Left kidney (tissue), 8 donors: ENCODE data around the gene AQP11. TPM values are rescaled to one million over a fixed set of nuclear protein-coding genes. Genes with fewer than 3 reads are reported as not detected.
A peak's percentile ranks its signal among the peaks of the same experiment; 100 is the strongest.
"Not testable (repeated sequence)": the region's sequence is repeated elsewhere in the genome, so short reads cannot be mapped to it uniquely, and the experiment has no call there.

Source experiments
- DNase-seq: peaks from one replicate; pipeline ENCODE4 v3.0.0-alpha.2; 2013
- long read RNA-seq, 8 donors: transcript quantifications; one replicate each; lab custom pipeline, GENCODE V29; 2026
- polyA plus RNA-seq: library from polyadenylated mRNA; unstranded; fragments of 120-200 nt; gene quantifications from one replicate; pipeline ENCODE4 v1.2.1, GENCODE V29; 2013; ENCODE audit not compliant: insufficient read length

AQP11 gene, protein sequence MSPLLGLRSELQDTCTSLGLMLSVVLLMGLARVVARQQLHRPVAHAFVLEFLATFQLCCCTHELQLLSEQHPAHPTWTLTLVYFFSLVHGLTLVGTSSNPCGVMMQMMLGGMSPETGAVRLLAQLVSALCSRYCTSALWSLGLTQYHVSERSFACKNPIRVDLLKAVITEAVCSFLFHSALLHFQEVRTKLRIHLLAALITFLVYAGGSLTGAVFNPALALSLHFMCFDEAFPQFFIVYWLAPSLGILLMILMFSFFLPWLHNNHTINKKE
- 6.3 TPM for polyA plus RNA-seq
- long read RNA-seq, donor 1, transcript AQP11-201 (3 exons, 2,152 nt) = major isoform, 10 of 228 reads
- long read RNA-seq, donor 1, partial matches to known transcripts = 218 of 228 reads
- long read RNA-seq, donor 1, other reads (novel, unspliced or antisense) = 0 of 228 reads
- long read RNA-seq, donor 2, transcript AQP11-201 (3 exons, 2,152 nt) = major isoform, 6 of 6 reads
- long read RNA-seq, donor 2, partial matches to known transcripts = 0 of 6 reads
- long read RNA-seq, donor 2, other reads (novel, unspliced or antisense) = 0 of 6 reads
- long read RNA-seq, donor 3, partial matches to known transcripts = 193 of 254 reads
- long read RNA-seq, donor 3, other reads (novel, unspliced or antisense) = 58 of 254 reads
- long read RNA-seq, donor 4 = 0 reads
- long read RNA-seq, donor 5, transcript AQP11-201 (3 exons, 2,152 nt) = major isoform, 6 of 322 reads
- long read RNA-seq, donor 5, partial matches to known transcripts = 38 of 322 reads
- long read RNA-seq, donor 5, other reads (novel, unspliced or antisense) = 278 of 322 reads
- long read RNA-seq, donor 6, partial matches to known transcripts = 215 of 372 reads
- long read RNA-seq, donor 6, other reads (novel, unspliced or antisense) = 154 of 372 reads
- long read RNA-seq, donor 7, transcript AQP11-201 (3 exons, 2,152 nt) = major isoform, 6 of 236 reads
- long read RNA-seq, donor 7, partial matches to known transcripts = 133 of 236 reads
- long read RNA-seq, donor 7, other reads (novel, unspliced or antisense) = 97 of 236 reads
- long read RNA-seq, donor 8, partial matches to known transcripts = 18 of 91 reads
- long read RNA-seq, donor 8, other reads (novel, unspliced or antisense) = 71 of 91 reads

DNA sequence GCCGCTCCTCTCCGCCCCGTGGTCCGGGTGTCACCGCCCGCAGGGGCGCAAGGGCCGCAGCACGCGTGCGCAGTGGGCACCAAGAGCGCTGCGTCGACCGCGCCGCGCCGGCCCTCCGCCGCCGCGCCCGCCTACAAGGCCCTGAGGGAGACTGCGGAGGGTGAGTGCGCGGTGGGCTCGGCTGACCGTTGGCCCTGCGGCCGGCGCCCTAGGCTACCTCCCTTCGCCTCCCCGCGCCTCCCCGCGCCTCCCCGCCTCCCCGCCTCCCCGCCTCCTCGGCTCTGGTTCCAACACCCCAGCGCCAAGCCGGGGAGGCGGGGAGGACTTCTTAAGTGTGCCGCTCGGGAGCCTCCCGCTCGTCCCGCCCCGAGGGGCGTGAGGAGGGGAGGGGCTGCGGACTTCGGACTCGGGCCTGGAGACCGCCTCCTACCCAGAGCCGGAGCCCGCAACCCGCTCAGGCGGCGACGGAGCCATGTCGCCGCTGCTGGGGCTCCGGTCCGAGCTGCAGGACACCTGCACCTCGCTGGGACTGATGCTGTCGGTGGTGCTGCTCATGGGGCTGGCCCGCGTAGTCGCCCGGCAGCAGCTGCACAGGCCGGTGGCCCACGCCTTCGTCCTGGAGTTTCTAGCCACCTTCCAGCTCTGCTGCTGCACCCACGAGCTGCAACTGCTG is at the start of gene AQP11:
TSS of gene AQP11 (plus strand) at position 433 of the 673 bp plus-strand sequence. CDS start at position 473, 40 bp downstream.
- peak; percentile 92 for DNase-seq

DNA sequence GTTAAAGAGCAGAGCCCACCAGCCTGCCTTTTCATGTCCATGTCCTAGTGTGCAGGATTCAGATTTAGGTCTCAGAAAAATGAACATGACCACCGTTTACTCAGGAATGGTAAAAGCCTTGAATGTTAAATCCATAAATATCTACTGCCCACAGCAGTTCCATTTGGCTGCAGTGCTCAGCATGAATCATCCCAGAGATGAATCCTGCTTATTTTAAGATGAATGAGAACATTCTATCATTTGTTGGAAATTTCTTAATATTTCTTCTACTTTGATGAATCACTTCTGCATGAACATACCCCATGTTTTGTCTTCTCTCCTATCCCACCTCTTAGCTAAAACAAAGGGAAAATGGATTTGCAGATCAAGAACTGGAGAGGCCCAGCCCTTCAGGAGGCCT is 47.5 kb upstream of the AQP11 start:
- DNase-seq = no peak

DNA sequence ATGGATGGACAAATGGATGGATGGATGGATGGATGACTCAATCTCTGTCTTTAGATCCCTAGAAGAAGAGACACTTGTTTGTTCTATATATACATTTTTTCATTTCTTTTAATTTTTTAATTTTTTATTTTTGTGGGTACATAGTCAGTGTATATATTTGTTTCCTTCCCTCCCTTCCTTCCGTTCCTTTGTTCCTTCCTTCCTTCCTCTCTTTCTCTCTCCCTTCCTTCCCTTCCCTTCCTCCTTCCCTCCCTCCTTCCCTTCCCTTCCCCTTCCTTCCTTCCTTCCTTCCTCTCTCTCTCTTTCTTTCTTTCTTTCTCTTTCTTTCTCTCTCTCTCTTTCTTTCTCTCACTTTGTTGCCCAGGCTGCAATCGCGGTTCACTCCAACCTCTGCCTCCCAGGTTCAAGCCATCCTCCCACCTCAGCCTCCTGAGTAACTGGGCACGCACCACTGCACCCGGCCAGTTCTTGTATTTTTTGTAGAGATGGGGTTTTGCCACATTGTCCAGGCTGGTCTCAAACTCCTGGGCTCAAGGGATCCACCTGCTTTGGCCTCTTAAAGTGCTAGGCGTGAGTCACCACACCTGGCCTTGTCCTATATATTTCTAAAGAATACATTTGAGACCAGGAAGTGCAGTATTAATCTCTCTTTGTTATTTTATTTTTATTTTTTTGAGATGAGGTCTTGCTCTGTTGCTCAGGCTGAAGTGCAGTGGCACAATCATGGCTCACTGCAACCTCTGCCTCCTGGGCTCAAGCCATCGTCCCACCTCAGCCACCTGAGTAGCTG is 42.5 kb upstream of the AQP11 start:
- DNase-seq = no peak

DNA sequence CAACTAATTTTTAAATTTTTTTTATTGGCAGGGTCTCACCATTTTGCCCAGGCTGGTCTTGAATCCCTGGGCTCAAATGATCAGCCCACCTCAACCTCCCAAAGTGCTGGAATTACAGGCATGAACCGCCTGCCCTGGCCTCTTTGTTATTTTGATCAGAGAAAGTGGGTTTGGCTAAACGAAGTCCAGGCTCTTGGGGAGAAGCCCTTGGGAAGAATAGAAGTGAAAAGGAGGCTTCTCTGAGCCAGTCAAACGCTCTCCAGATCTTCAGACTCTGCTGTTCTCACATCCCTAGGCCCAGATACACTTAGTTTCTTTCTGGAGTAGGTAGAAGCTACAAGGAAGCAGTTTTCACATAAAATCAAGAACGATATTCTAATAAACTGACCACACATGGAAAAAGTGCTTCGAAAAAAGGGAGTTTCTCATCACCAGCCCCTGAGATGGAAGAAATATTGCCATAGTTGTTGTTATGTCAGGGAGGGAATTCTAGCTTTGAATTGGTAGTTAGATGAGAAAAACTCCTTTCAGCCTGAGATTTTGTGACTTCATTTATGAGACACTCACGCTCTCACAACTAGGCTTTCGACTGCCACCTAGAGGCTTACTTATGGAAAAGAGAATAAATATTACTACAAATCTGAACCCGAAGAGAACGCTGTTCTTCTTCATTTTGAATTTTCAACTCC is 41.7 kb upstream of the AQP11 start:
- peak; percentile 76 for DNase-seq

DNA sequence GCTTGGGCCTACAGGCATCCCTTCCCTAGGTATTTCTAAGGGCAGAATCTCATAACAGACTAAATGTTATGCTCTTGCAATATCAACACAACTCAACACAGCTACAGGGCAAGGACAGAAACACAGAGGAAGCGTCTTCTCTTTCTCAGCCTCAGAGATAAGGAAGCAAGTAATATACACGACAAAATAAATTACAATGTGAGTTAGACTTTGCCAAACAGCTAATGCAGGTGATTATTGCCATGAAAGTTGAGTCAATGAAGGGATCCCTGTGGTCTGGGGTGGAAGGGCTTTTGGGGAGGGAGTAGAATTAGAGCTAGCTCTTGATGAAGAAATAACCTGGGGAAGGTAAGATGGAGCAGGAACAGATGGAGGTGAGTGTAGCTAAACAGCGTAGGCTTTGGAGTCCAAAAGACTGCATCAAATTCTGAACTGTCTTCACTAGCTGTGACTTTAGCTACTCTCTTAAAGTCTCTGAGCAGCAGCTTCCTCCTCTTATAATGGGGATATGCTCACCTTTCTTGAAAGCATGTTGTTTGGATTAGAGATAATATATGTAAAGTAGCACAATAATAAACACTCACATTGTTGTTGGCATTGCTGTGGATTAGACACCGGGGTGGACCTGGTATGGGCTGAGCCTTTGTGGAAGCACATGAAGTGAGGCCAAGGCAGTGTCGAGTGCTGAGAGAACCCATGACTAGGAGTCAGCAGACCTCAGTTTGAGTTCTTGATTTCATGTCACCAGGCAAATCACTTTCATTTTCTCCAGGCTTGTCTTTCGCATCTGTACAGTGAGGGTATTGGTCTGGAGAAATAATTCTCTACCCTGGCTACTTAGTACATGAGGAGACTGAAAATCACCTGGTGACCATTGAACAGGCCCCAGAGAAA is 41.0 kb upstream of the AQP11 start:
- DNase-seq = no peak

DNA sequence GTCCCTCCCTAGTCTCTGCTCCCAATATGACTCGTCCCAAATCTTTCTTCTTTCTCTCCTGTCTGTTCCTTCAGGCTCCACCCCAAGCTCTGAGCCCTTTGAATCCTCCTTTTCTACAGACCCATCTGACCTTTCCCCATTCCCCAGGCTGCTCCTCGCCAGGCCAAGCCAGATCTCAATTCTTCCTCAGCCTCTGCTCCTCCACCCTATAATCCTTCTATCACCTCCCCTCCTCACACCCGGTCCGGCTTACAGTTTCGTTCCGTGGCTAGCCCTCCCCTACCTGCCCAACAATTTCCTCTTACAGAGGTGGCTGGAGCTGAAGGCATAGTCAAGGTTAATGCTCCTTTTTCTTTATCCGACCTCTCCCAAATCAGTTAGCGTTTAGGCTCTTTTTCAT is 38.3 kb upstream of the AQP11 start:
- not testable (repeated sequence) for DNase-seq

DNA sequence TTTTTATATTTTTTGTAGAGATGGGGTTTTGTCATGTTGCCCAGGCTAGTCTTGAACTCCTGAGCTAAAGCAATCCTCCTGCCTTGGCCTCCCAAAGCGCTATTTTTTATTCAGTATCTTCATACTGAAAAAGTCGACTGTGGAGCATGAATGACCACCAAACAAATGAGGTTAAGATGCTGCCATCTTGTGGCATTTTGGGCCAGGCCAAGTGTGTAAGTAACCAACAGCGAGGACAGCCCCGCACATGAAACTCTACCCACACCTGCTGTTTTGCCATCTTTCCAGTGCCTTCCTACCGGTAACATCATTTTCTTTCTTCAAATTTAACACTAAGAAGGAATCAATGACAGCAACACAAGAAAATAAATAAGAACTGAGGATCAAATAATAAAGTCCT is 32.2 kb upstream of the AQP11 start:
- DNase-seq = no peak

DNA sequence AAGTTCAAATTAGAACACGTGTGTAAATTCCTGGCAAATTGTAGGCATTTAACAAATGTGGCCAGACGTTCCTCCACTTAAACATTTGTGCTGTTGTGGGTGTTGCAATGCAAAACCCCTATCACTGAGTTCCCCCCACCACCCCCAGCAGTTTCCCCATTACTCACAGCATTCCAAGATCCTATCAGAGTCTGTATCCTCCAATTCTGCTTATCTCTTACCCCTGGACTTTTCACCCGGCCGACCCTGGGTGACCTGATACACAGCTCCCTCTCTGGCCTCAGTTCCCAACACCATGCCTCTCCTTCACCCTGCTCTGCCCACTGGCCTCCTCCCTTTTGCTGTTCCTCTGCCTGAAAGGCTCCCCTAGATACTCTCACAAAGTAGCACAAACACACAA is 31.4 kb upstream of the AQP11 start:
- DNase-seq = no peak

DNA sequence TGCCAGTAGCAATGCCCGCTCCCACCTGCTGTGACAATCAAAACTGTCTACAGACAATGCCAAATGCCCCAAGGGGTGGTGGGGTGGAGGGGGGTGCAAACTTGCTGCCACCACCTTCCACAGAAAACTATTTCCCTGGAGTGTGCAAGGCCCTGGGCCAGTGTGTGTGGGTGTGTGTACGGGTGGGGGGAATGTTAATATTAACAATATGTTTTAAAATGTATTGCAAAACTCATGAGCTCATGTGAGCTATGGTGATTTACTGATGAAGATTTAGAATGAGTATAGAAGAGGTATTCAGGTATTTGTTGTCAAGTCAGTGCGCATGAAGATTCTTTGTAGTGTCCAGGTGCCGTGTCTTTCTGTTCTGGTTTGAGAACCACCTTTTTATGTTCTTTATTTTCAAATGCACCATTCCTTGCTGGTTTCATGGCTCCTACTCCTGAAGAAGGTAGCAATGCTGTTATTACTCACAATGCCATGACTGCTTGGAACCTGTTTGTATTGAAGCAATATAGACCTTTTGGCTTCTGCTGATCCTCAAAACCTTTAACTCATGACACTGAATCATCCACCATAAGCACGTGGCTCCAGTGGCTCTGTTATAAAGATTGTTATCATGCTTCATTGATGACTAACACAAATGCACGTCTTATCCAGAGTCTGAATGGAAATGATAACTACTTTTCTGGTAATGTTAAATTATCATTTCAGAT is 29.9 kb upstream of the AQP11 start:
- no peak for DNase-seq

DNA sequence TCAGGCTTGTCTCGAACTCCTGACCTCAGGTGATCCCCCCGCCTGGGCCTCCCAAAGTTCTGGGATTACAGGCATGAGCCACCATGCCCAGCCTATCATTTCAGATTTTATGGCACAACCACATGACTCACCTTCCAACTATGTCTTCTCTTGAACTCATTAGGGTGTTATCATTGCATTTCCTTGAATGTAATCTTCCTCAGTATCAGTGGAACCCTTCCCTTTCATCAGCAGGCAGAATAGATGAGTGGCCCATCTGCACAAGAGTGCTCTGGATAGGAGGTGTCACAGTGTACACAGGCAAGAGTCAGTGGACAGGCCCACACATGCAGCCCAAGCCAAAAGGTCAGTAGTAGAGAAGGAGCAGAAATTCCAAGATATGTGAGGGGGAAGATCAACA is 29.1 kb upstream of the AQP11 start:
- DNase-seq = no peak

DNA sequence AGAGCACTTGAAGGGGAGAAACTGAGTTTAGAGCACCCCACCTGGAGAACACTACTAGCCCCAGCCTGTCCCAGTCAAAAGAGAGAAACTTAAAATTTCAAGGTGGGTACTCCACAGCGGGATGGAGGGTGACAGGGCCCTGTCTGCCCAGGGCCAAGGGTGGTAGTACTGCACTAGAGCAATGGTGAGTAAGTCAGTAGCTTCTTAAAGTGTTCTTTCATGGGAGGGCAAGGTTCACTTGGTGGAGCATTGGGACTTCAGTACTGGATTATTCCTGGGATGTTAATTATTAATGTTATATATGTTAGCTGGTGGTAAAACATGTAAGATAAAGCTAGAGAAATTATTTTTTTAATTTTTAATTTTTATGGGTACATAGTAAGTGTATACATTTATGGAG is 28.5 kb upstream of the AQP11 start:
- no peak for DNase-seq

DNA sequence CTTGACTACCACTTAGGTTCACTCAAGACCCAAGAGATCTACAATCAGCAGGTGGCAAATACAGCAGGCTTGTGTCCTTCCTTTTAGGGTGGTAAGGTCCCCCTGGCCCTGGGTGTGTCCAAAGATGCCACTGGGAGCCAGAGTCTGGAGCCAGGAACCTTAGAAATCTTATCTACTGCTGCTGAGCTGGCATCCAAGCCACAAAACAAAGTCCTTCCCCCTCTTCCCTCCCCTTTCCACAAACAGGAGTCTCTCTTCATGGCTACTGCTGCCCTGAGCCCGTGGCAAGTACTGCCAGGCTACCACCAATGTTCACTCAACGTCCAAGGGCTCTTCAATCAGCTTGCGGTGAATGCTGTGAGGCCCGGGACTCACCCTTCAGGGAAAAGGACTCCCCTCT is 21.4 kb upstream of the AQP11 start:
- DNase-seq = no peak

DNA sequence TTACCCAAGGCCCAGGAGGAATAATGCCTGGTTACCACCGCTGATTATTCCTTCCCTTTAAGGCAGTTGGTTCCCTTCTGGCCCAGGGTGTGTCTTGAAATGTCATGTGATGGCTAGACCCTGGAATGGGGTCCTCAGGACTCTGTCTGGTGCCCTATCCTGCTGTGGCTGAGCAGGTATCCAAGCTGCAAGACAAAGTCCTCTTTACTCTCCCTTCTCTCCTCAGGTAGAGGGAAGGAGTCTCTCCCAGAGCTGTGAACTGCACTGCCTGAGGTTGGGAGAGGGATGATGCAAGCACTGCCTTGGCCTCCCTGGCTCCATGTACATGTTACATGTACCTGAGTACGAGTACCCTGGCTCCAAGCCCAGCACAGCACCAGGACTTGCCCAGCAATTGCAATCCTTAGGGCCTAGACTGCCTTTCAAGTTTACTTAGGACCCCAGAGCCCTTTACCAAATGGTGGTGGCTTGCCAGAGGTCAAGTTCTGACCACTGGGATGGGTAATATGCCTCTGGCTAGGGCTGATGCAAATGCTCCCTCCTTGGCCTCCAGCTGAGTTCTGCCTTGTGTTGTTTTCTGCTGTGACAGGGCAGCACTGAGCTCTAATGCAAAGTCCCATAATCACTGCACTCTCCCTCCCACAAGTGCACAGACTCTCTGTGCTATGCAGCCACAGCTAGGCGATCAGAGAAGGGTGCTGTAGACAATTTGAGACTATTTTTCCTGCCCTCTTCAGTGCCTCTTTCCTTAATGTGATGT is 20.7 kb upstream of the AQP11 start:
- DNase-seq = no peak

DNA sequence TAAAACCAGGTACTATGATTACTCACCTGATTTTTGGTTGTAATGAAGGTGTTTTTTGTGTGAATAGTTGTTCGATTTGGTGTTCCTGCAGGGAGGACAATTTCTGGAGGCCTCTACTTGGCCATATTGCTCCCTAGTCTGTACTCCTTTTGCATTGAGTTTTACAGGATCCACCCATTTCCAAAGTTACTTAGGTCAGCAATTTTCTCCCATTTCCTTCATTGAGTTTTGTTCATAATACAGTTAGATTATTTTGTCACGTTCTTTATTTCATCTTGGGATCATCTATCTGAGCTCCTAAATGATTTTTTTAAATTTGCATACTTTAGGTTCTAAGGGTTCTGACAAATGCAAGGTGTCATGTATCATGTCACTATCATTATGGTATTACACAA is 20.1 kb upstream of the AQP11 start:
- DNase-seq = no peak

DNA sequence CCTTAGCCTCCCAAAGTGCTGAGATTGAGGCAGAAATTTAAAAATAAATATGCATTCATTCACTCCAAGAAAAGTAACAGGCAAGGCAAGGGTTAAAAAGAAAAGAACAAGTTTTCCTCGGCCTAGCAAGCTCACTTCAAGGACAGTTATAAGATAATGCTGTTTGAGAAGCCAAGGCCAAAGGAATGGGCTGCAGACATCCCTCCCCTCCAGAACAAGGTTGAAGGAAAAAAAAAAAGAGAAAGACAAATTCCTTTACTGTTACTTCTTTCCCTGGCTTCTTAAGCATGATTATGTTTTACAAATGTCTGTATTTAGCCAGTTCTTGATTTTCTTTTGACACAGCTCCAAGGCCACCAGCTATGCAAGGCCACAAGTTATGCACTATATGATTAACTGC is 18.9 kb upstream of the AQP11 start:
- DNase-seq = not testable (repeated sequence)

DNA sequence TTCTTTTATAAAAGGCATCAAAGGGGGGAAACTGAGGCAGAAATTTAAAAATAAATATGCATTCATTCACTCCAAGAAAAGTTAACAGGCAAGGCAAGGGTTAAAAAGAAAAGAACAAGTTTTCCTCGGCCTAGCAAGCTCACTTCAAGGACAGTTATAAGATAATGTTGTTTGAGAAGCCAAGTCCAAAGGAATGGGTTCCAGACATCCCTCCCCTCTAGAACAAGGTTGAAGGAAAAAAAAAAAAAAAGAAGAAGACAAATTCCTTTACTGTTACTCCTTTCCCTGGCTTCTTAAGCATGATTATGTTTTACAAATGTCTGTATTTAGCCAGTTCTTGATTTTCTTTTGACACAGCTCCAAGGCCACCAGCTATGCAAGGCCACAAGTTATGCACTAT is 14.3 kb upstream of the AQP11 start:
- not testable (repeated sequence) for DNase-seq

DNA sequence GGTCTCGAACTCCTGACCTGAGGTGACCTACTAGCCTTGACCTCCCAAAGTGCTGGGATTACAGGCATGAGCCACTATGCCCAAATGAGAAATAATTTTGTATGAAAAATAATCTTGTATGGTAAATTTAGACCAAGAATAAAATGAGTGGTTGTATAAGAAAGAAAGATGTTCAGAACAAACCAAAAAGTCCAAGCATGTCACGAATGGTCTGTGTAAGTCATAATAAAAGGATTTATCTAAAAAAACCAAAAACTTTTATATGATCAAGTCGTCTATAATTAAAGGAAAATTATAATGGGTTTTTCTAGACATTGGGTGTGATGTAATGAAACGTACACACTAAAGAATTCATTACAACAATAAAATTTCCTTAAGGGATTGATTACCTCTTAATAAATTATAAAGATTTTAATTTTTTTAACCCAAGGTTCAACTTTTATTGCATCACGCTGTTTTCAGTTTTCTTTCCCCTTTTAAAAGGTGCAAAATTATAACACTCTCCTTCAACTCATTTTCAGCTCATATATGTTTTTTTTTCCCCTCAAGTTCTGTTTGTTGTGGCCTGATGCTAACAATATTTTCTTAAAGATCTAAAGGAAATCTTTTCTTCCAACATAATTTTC is 8.9 kb upstream of the AQP11 start:
- peak; percentile 14 for DNase-seq

DNA sequence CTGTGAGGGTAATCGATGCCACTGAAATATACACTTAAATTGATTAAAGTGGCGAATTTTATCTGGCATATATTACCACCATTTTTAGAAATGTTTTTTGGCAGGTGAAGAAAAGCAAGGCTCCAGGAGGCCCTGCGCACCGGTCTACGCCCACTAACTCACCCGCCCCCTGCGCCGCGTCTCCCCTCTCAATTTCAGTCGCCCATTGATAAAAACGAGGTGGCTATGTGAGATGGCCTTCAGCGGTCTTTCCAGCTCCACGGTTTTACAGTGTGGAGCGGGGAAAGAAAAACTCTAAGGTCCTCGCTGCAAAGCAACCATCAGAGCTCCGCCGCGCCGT is 602 bp upstream of the AQP11 start:
- no peak for DNase-seq
